H1 (cell line): ENCODE measurements around the gene FABP7. TPM values are rescaled to one million over a fixed set of nuclear protein-coding genes. Genes with fewer than 3 reads are reported as not detected.
A peak's percentile ranks its signal among the peaks of the same experiment; 100 is the strongest.

Source experiments
- CTCF ChIA-PET: fragments of 300-600 bp; sonication (Branson Sonifier 250); formaldehyde crosslinking; loops from one replicate; lab custom pipeline; 2021; ENCODE audit not compliant: partially characterized antibody; lab: Charles Lee
- POLR2A ChIA-PET: fragments of 300-600 bp; sonication (Branson Sonifier 250); formaldehyde crosslinking; loops from one replicate; lab custom pipeline; 2021; ENCODE audit warnings: inconsistent platforms; ENCODE audit not compliant: partially characterized antibody; lab: Charles Lee
- DNase-seq, 2 experiments: peaks; one replicate each; pipeline versions ENCODE4 v3.0.0 to v3.0.0-alpha.2; 2010 to 2022; ENCODE audit warnings: low spot score in 2 of 2, low read depth in 1 of 2, mixed read lengths in 1 of 2
- FAIRE-seq: peaks from 2 replicates; lab custom pipeline; 2011; peaks lifted over from hg19 to GRCh38; lab: Jason Lieb, UNC
- H2AFZ ChIP-seq: 2 replicates; pipeline ENCODE4 v1.8.1; 2012; ENCODE audit warnings: low read length, inconsistent platforms
- H2AK5ac ChIP-seq: 2 replicates; pipeline ENCODE4 v1.6.1; 2013; ENCODE audit warnings: low read depth, low read length
- H2BK120ac ChIP-seq: replicated peaks from 2 replicates; pipeline ENCODE3; 2013; ENCODE audit warnings: low read depth, low read length, inconsistent platforms
- H2BK12ac ChIP-seq: 2 replicates; pipeline ENCODE4 v1.6.1; 2013; ENCODE audit warnings: low read depth, low read length
- H2BK15ac ChIP-seq: 2 replicates; pipeline ENCODE4 v1.6.1; 2013; ENCODE audit warnings: low read length
- H2BK20ac ChIP-seq: 2 replicates; pipeline ENCODE4 v1.6.1; 2013; ENCODE audit warnings: low read length
- H2BK5ac ChIP-seq: 2 replicates; pipeline ENCODE4 v1.6.1; 2013; ENCODE audit warnings: low read depth, low read length
- H3K14ac ChIP-seq: 2 replicates; pipeline ENCODE4 v1.6.1; 2013; ENCODE audit warnings: inconsistent platforms; ENCODE audit not compliant: insufficient read length
- H3K18ac ChIP-seq: 2 replicates; pipeline ENCODE4 v1.6.1; 2013; ENCODE audit warnings: low read length; ENCODE audit errors: extremely low read depth
- H3K23ac ChIP-seq: 2 replicates; pipeline ENCODE4 v1.6.1; 2013; ENCODE audit warnings: inconsistent platforms; ENCODE audit not compliant: insufficient read length
- H3K23me2 ChIP-seq: 2 replicates; pipeline ENCODE4 v1.6.1; 2013; ENCODE audit warnings: low read depth, low read length
- H3K27ac ChIP-seq: 2 replicates; pipeline ENCODE4 v1.6.1; 2011; ENCODE audit warnings: low read depth, low read length, inconsistent platforms
- H3K27me3 ChIP-seq, 4 experiments: replicated peaks in 1 of 4; 1 replicate in 1 of 4; 2 replicates in 3 of 4; pipeline versions ENCODE4 v1.6.1 to v1.8.1; 2011 to 2013; ENCODE audit warnings: low read length in 3 of 4, mild to moderate bottlenecking in 3 of 4, inconsistent platforms in 2 of 4, mixed read lengths in 2 of 4, moderate library complexity in 1 of 4; ENCODE audit not compliant: control insufficient read depth in 3 of 4, insufficient read depth in 3 of 4; ENCODE audit errors: extremely low read depth in 1 of 4
- H3K36me3 ChIP-seq, 4 experiments: 2 replicates each; pipeline versions ENCODE4 v1.6.1 to v1.8.1; 2011 to 2013; ENCODE audit warnings: mild to moderate bottlenecking in 4 of 4, low read length in 3 of 4, moderate library complexity in 2 of 4, control low read depth in 1 of 4, inconsistent platforms in 1 of 4; ENCODE audit not compliant: insufficient read depth in 4 of 4, control insufficient read depth in 2 of 4
- H3K4ac ChIP-seq: replicated peaks from 2 replicates; pipeline ENCODE3; 2013; ENCODE audit warnings: low read length, low read depth, mixed read lengths, inconsistent platforms; ENCODE audit not compliant: insufficient read length
- H3K4me1 ChIP-seq, 4 experiments: replicated peaks in 1 of 4; 1 replicate in 1 of 4; 2 replicates in 3 of 4; pipeline versions ENCODE4 v1.6.1 to v1.8.1; 2011 to 2013; ENCODE audit warnings: low read length in 3 of 4, inconsistent platforms in 2 of 4, mixed read lengths in 1 of 4; ENCODE audit not compliant: insufficient read depth in 4 of 4, control insufficient read depth in 3 of 4
- H3K4me2 ChIP-seq, 2 experiments: 2 replicates each; pipeline versions ENCODE4 v1.6.1 to v1.8.1; 2011 to 2013; ENCODE audit warnings: low read depth in 2 of 2, low read length in 2 of 2, control low read depth in 1 of 2, inconsistent platforms in 1 of 2, mild to moderate bottlenecking in 1 of 2; ENCODE audit not compliant: insufficient read depth in 1 of 2
- H3K4me3 ChIP-seq, 4 experiments: fragments of 200-600, 300-600 bp in 1 of 4; sonication (generic), shearing (Covaris generic), sonication (Bioruptor Twin) in 1 of 4; 2 replicates each; pipeline versions ENCODE4 v1.5.1 to v1.8.1; 2011 to 2016; ENCODE audit warnings: low read length in 4 of 4, low read depth in 3 of 4, control low read depth in 2 of 4, inconsistent platforms in 2 of 4, mild to moderate bottlenecking in 2 of 4, mixed read lengths in 1 of 4, moderate library complexity in 1 of 4; ENCODE audit not compliant: insufficient read depth in 2 of 4; ENCODE audit errors: extremely low read depth in 1 of 4
- H3K56ac ChIP-seq: replicated peaks from 2 replicates; pipeline ENCODE3; 2013; ENCODE audit warnings: low read depth, mild to moderate bottlenecking, mixed read lengths, low read length, inconsistent platforms; ENCODE audit not compliant: insufficient read length
- H3K79me1 ChIP-seq: 2 replicates; pipeline ENCODE4 v1.6.1; 2013; ENCODE audit warnings: low read depth, low read length, control low read depth
- H3K79me2 ChIP-seq, 2 experiments: 2 replicates each; pipeline versions ENCODE4 v1.6.1 to v1.8.1; 2012 to 2013; ENCODE audit warnings: low read length in 2 of 2, mild to moderate bottlenecking in 2 of 2, inconsistent platforms in 1 of 2; ENCODE audit not compliant: insufficient read depth in 2 of 2, control insufficient read depth in 1 of 2
- H3K9ac ChIP-seq, 4 experiments: replicated peaks in 1 of 4; 1 replicate in 1 of 4; 2 replicates in 3 of 4; pipeline versions ENCODE4 v1.6.1 to v1.8.1; 2011 to 2013; ENCODE audit warnings: low read depth in 3 of 4, low read length in 3 of 4, control low read depth in 2 of 4, mild to moderate bottlenecking in 2 of 4, moderate library complexity in 2 of 4, inconsistent platforms in 1 of 4; ENCODE audit errors: extremely low read depth in 1 of 4
- H3K9me3 ChIP-seq, 2 experiments: 2 replicates each; pipeline versions ENCODE4 v1.6.1 to v1.8.1; 2012 to 2013; ENCODE audit warnings: mild to moderate bottlenecking in 2 of 2, moderate library complexity in 2 of 2, control low read depth in 1 of 2, inconsistent platforms in 1 of 2, low read depth in 1 of 2, low read length in 1 of 2, mixed read lengths in 1 of 2; ENCODE audit not compliant: insufficient read depth in 2 of 2
- H4K20me1 ChIP-seq, 2 experiments: replicated peaks in 1 of 2; 2 replicates each; pipeline versions ENCODE3 to v1.8.1; 2011 to 2013; ENCODE audit warnings: inconsistent platforms in 2 of 2, low read length in 2 of 2, mild to moderate bottlenecking in 1 of 2; ENCODE audit not compliant: insufficient read depth in 2 of 2, control insufficient read depth in 1 of 2
- H4K5ac ChIP-seq: 2 replicates; pipeline ENCODE4 v1.6.1; 2013; ENCODE audit warnings: low read length, low read depth, mixed read lengths, inconsistent platforms; ENCODE audit not compliant: insufficient read length
- H4K8ac ChIP-seq: 2 replicates; pipeline ENCODE4 v1.8.0; 2013; ENCODE audit warnings: mild to moderate bottlenecking, moderate library complexity, low read length, inconsistent platforms; ENCODE audit not compliant: insufficient read depth; ENCODE audit errors: extremely low read depth
- H4K91ac ChIP-seq: replicated peaks from 2 replicates; pipeline ENCODE3; 2013; ENCODE audit warnings: low read length, mixed read lengths, inconsistent platforms; ENCODE audit not compliant: insufficient read length
- CBX8 ChIP-seq: fragments of 300-800, 300-1000 bp; sonication (generic); IDR thresholded peaks from 2 replicates; pipeline ENCODE4 v1.7.1; 2016; ENCODE audit warnings: low read depth, low read length, borderline replicate concordance
- CEBPB ChIP-seq: IDR thresholded peaks from 2 replicates; pipeline ENCODE4 v1.6.1; 2012; ENCODE audit warnings: low read depth, low read length
- CHD1 ChIP-seq: IDR thresholded peaks from 2 replicates; pipeline ENCODE4 v1.6.1; 2012; ENCODE audit warnings: low read depth, low read length, improper control_type of control experiment
- EP300 ChIP-seq, 2 experiments: IDR thresholded peaks; 1 replicate in 1 of 2; 2 replicates in 1 of 2; pipeline ENCODE4 v1.6.1; 2011 to 2012; ENCODE audit warnings: low read depth in 2 of 2, low read length in 2 of 2, mild to moderate bottlenecking in 2 of 2, borderline replicate concordance in 1 of 2, inconsistent platforms in 1 of 2, moderate library complexity in 1 of 2
- KDM4A ChIP-seq: IDR thresholded peaks from one replicate; pipeline ENCODE4 v1.7.1; 2012; ENCODE audit warnings: low read depth, mild to moderate bottlenecking, moderate library complexity, low read length, inconsistent platforms; ENCODE audit not compliant: severe bottlenecking
- NANOG ChIP-seq: IDR thresholded peaks from 2 replicates; pipeline ENCODE4 v1.6.1; 2011; ENCODE audit warnings: low read length, low read depth, mild to moderate bottlenecking, inconsistent platforms; ENCODE audit not compliant: insufficient read depth, poor library complexity, severe bottlenecking
- RXRA ChIP-seq: IDR thresholded peaks from 2 replicates; pipeline ENCODE4 v1.6.1; 2011; ENCODE audit warnings: low read depth, mild to moderate bottlenecking, low read length, moderate library complexity; ENCODE audit not compliant: insufficient read depth
- SIN3A ChIP-seq, 2 experiments: IDR thresholded peaks in 1 of 2; conservative IDR thresholded peaks in 1 of 2; 2 replicates each; pipeline ENCODE4 v1.6.1; 2011 to 2012; ENCODE audit warnings: low read length in 2 of 2, improper control_type of control experiment in 1 of 2, low read depth in 1 of 2, mild to moderate bottlenecking in 1 of 2
- SP2 ChIP-seq: IDR thresholded peaks from 2 replicates; pipeline ENCODE4 v1.6.1; 2012; ENCODE audit warnings: mild to moderate bottlenecking, low read length, inconsistent platforms
- WGBS, 2 experiments: shearing (Covaris generic) in 1 of 2; methylation state at CpG; one replicate each; pipeline versions ENCODE4 v1.1.6 to v1.1.7; 2013 to 2015; ENCODE audit warnings: low lambda C conversion rate in 2 of 2, mixed read lengths in 2 of 2, inconsistent platforms in 1 of 2, low coverage in 1 of 2, missing lambda C conversion rate in 1 of 2; ENCODE audit not compliant: insufficient replicate concordance in 2 of 2, insufficient coverage in 1 of 2, insufficient read length in 1 of 2; ENCODE audit errors: extremely low coverage in 1 of 2, missing lambda C conversion rate in 1 of 2; 5-methylcytosine and 5-hydroxymethylcytosine counted together
- polyA plus RNA-seq, 7 experiments: library from polyadenylated mRNA; depleted of rRNA in 3 of 7; stranded (reverse) in 5 of 7; unstranded in 2 of 7; fragments of >200 nt in 5 of 7; fragments of 200-250 nt in 2 of 7; gene quantifications; 1 replicate in 5 of 7; 2 replicates in 1 of 7; 4 replicates in 1 of 7; pipeline versions ENCODE4 v1.2.1 to v1.2.3, GENCODE V29; 2011 to 2013; ENCODE audit warnings: missing spikeins in 2 of 7, mixed read lengths in 2 of 7
- total RNA-seq: library from RNA; stranded (reverse); fragmentation: NEBNext Ultra II Directional; extraction: Animal tissue kit (Norgen Biotek cat#: 25700); gene quantifications from 2 replicates; pipeline ENCODE4 v1.2.1, GENCODE V29; 2021
- TF ChIP-seq, protein P1 (sequence below), 3 experiments: IDR thresholded peaks; 1 replicate in 2 of 3; 2 replicates in 1 of 3; pipeline versions ENCODE4 v1.5.1 to v1.6.1; 2011; ENCODE audit warnings: low read length in 3 of 3, mild to moderate bottlenecking in 3 of 3, inconsistent platforms in 2 of 3, low read depth in 1 of 3, moderate library complexity in 1 of 3; ENCODE audit not compliant: insufficient read depth in 1 of 3; ENCODE audit errors: control extremely low read depth in 1 of 3

FABP7 gene
- total and polyA plus RNA-seq, 2 of the 8 experiments (the other 6 are each of a cell fraction or from before 2014, with no cell fraction given): 10.6 to 13.1 TPM

- no peaks in the 10 kb centered on the region for H3K79me1 ChIP-seq
- H3K56ac ChIP-seq: no peak overlapping the region
- H4K91ac ChIP-seq: peak overlapping the region; percentile 6
- H3K9ac ChIP-seq: peak overlapping the region in 1 of 4 experiments; percentile 39; a peak in 2 of 7 replicates
- H2BK12ac ChIP-seq: no peak overlapping the region
- POLR2A ChIA-PET: no interaction called here
- DNase-seq (no peak), FAIRE-seq (peak; percentile 66)
- CTCF ChIA-PET: interaction anchor here (0.9 to 3.7 kb wide), 5 partner anchors 10 to 98 kb away, joined by 3 to 29 read pairs (median 5); no protein-coding TSS in a partner anchor
- no peaks in the 10 kb centered on the region for H3K27me3 ChIP-seq
- H3K18ac ChIP-seq: no peak overlapping the region
- no peak overlapping the region for H3K4ac ChIP-seq
- H2AFZ ChIP-seq: no peak overlapping the region
- H3K23me2 ChIP-seq: no peaks in the 10 kb centered on the region
- H2BK120ac ChIP-seq: peak overlapping the region; percentile 6
- H3K4me1 ChIP-seq: peaks cover 0 to 14% (median 9%) of the 10 kb centered on the region in 4 experiments; a peak in 4 of 7 replicates
- H3K23ac ChIP-seq: no peak overlapping the region
- WGBS, 2 experiments: 64% methylated on average over 1 of the region's 1 CpG; no CpG with 5 or more reads in 1 of the 2 experiments
- peak overlapping the region; percentile 55; the same call in 1 of the 2 replicates for H3K27ac ChIP-seq
- H3K4me2 ChIP-seq: peak overlapping the region; percentile 6 to 58
- H3K79me2 ChIP-seq: no peaks in the 10 kb centered on the region
- no peaks in the 10 kb centered on the region for H3K36me3 ChIP-seq
- H2AK5ac ChIP-seq: no peak overlapping the region
- no peak overlapping the region for H4K8ac ChIP-seq
- H2BK15ac ChIP-seq: no peak overlapping the region
- H2BK5ac ChIP-seq: 0 out of 2 replicates have a peak overlapping the region, but pooled peaks have one; percentile 45
- H4K20me1 ChIP-seq: no peaks in the 10 kb centered on the region
- H3K4me3 ChIP-seq: peak overlapping the region in 1 of 4 experiments; percentile 41; a peak in 2 of 8 replicates
- no peak overlapping the region for H4K5ac ChIP-seq
- no peak overlapping the region for H3K14ac ChIP-seq
- peak overlapping the region; percentile 9; the same call in 1 of the 2 replicates for H2BK20ac ChIP-seq
- H3K9me3 ChIP-seq: no peaks in the 10 kb centered on the region
- no peak for TF ChIP-seq CBX8
- no peak for TF ChIP-seq RXRA
- TF ChIP-seq, protein P1, sequence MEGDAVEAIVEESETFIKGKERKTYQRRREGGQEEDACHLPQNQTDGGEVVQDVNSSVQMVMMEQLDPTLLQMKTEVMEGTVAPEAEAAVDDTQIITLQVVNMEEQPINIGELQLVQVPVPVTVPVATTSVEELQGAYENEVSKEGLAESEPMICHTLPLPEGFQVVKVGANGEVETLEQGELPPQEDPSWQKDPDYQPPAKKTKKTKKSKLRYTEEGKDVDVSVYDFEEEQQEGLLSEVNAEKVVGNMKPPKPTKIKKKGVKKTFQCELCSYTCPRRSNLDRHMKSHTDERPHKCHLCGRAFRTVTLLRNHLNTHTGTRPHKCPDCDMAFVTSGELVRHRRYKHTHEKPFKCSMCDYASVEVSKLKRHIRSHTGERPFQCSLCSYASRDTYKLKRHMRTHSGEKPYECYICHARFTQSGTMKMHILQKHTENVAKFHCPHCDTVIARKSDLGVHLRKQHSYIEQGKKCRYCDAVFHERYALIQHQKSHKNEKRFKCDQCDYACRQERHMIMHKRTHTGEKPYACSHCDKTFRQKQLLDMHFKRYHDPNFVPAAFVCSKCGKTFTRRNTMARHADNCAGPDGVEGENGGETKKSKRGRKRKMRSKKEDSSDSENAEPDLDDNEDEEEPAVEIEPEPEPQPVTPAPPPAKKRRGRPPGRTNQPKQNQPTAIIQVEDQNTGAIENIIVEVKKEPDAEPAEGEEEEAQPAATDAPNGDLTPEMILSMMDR (IDR thresholded peaks at IDR 0.05; ENCODE audit: control extremely low read depth in 1 of 3, insufficient read depth in 1 of 3, low read depth in 1 of 3, low read length in 3 of 3): no peak
- TF ChIP-seq KDM4A: no peak
- TF ChIP-seq SIN3A (conservative IDR thresholded peaks at IDR 0.05 in 1 of 2, IDR thresholded peaks at IDR 0.05 in 1 of 2; ENCODE audit: low read depth in 1 of 2, low read length in 2 of 2): no peak
- TF ChIP-seq NANOG: no peak
- TF ChIP-seq CHD1: no peak
- TF ChIP-seq EP300 (IDR thresholded peaks at IDR 0.05; ENCODE audit: borderline replicate concordance in 1 of 2, low read depth in 2 of 2, low read length in 2 of 2): peak in 1 of 2 experiments; percentile 73; a peak in 1 of 3 replicates
- no peak for TF ChIP-seq SP2
- TF ChIP-seq CEBPB: no peak
Measured at GRCh38 chr6:122829456-122829855, 49.9 kb downstream of the FABP7 start.
